Keratinocyte (primary cell): ENCODE measurements around the gene WAS. TPM values are rescaled to one million over a fixed set of nuclear protein-coding genes. Genes with fewer than 3 reads are reported as not detected.

Experiments
- DNase-seq: peaks from one replicate; pipeline ENCODE4 v3.0.0-alpha.2; 2011; ENCODE audit warnings: low read depth, missing footprints, low spot score
- FAIRE-seq: peaks from 2 replicates; lab custom pipeline; 2011; peaks lifted over from hg19 to GRCh38; lab: Jason Lieb, UNC
- H2AFZ ChIP-seq: 2 replicates; pipeline ENCODE4 v1.6.0; 2012; ENCODE audit warnings: low read length, control low read depth, inconsistent platforms; ENCODE audit not compliant: control insufficient read depth
- H3K27ac ChIP-seq: 2 replicates; pipeline ENCODE4 v1.5.1; 2011; ENCODE audit warnings: low read length; ENCODE audit not compliant: control insufficient read depth, insufficient read depth
- H3K27me3 ChIP-seq: 3 replicates; pipeline ENCODE4 v1.6.0; 2011; ENCODE audit warnings: low read length; ENCODE audit not compliant: control insufficient read depth, insufficient read depth; ENCODE audit errors: extremely low read depth
- H3K36me3 ChIP-seq, 2 experiments: 2 replicates in 1 of 2; 3 replicates in 1 of 2; pipeline ENCODE4 v1.5.1; 2011; ENCODE audit warnings: low read length in 2 of 2, mild to moderate bottlenecking in 1 of 2; ENCODE audit not compliant: control insufficient read depth in 2 of 2, insufficient read depth in 2 of 2; ENCODE audit errors: extremely low read depth in 1 of 2
- H3K4me1 ChIP-seq: 3 replicates; pipeline ENCODE4 v1.5.1; 2011; ENCODE audit warnings: low read length; ENCODE audit not compliant: control insufficient read depth, insufficient read depth; ENCODE audit errors: extremely low read depth
- H3K4me2 ChIP-seq: 3 replicates; pipeline ENCODE4 v1.6.0; 2011; ENCODE audit warnings: low read depth, low read length; ENCODE audit not compliant: control insufficient read depth, insufficient read depth; ENCODE audit errors: extremely low read depth
- H3K4me3 ChIP-seq, 3 experiments: fragments of 200-600 bp in 1 of 3; sonication (generic) in 1 of 3; 2 replicates in 2 of 3; 3 replicates in 1 of 3; pipeline ENCODE4 v1.5.1; 2011 to 2016; ENCODE audit warnings: low read length in 3 of 3, mild to moderate bottlenecking in 3 of 3, control low read depth in 2 of 3, inconsistent platforms in 1 of 3, low read depth in 1 of 3, mixed read lengths in 1 of 3, mixed run types in 1 of 3, moderate library complexity in 1 of 3; ENCODE audit not compliant: control insufficient read depth in 2 of 3, insufficient read depth in 2 of 3; ENCODE audit errors: extremely low read depth in 1 of 3
- H3K79me2 ChIP-seq: 2 replicates; pipeline ENCODE4 v1.6.0; 2012; ENCODE audit warnings: low read length; ENCODE audit not compliant: control insufficient read depth, insufficient read depth
- H3K9ac ChIP-seq: 3 replicates; pipeline ENCODE4 v1.6.0; 2011; ENCODE audit warnings: low read length; ENCODE audit not compliant: control insufficient read depth, insufficient read depth; ENCODE audit errors: extremely low read depth
- H3K9me1 ChIP-seq: 3 replicates; pipeline ENCODE4 v1.6.0; 2011; ENCODE audit warnings: low read length; ENCODE audit not compliant: control insufficient read depth, insufficient read depth; ENCODE audit errors: extremely low read depth
- H3K9me3 ChIP-seq: 2 replicates; pipeline ENCODE4 v1.5.1; 2012; ENCODE audit warnings: low read depth, low read length; ENCODE audit not compliant: control insufficient read depth
- H4K20me1 ChIP-seq: 3 replicates; pipeline ENCODE4 v1.6.0; 2011; ENCODE audit warnings: low read length; ENCODE audit not compliant: control insufficient read depth, insufficient read depth; ENCODE audit errors: extremely low read depth
- CTCF ChIP-seq, 3 experiments: IDR thresholded peaks in 1 of 3; conservative IDR thresholded peaks in 1 of 3; optimal IDR thresholded peaks in 1 of 3; 2 replicates in 2 of 3; 3 replicates in 1 of 3; pipeline versions ENCODE3 to v1.5.1; 2011; ENCODE audit warnings: low read length in 3 of 3, mild to moderate bottlenecking in 3 of 3, moderate library complexity in 2 of 3, control low read depth in 1 of 3, inconsistent platforms in 1 of 3; ENCODE audit not compliant: insufficient read depth in 2 of 3; ENCODE audit errors: extremely low read depth in 1 of 3
- EZH2 ChIP-seq: IDR thresholded peaks from one replicate; pipeline ENCODE4 v1.6.1; 2012; ENCODE audit warnings: inconsistent platforms, mild to moderate bottlenecking, low read length, moderate library complexity
- dilution Hi-C: fragments of 300-500 bp; cut with MboI; formaldehyde crosslinking; loops from one replicate; pipeline ENCODE4 v1.7.0; 2020; ENCODE audit warnings: low sequenced_read_pairs; ENCODE audit not compliant: extremely low pct_ligation_motif_present
- polyA plus RNA-seq, 5 experiments: library from polyadenylated mRNA; depleted of rRNA in 3 of 5; stranded (reverse) in 3 of 5; stranded (forward) in 1 of 5; unstranded in 1 of 5; fragments of >200 nt; gene quantifications; 1 replicate in 1 of 5; 2 replicates in 3 of 5; 3 replicates in 1 of 5; pipeline versions ENCODE4 v1.2.1 to v1.2.3, GENCODE V29; 2011 to 2012; ENCODE audit warnings: missing spikeins in 2 of 5, low read depth in 1 of 5, low replicate concordance in 1 of 5

Gene WAS
- polyA plus RNA-seq, 1 donor (not counting 4 experiments of a cell fraction or from before 2014, with no cell fraction given): 0.07 TPM

DNA sequence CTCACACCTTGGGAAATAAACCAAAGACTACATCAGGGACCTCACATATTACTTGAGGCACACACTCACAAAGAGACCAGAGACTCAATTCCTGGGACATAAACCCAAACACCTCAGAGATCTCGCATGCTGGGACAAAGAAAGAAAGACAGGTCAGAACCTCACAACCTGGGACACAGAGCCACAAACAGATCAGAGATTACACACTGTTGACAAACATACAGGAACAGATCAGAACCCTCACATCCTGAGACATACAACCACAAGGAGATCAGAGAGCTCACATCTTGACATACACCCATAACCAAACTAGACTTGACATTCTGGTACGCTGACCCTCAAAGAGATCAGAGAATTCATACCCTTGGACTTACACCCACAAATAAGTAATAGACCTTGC is 30.2 kb downstream of the WAS start:
- H3K9me3 ChIP-seq: no peaks in the 10 kb centered on the region
- dilution Hi-C loops: no loop called here
- no peaks in the 10 kb centered on the region for H3K9me1 ChIP-seq
- H3K36me3 ChIP-seq: no peaks in the 10 kb centered on the region
- DNase-seq (no peak), FAIRE-seq (no peak)
- H3K27me3 ChIP-seq: no peaks in the 10 kb centered on the region
- no peak overlapping the region for H3K4me3 ChIP-seq
- no peaks in the 10 kb centered on the region for H3K79me2 ChIP-seq
- H3K4me1 ChIP-seq: no peaks in the 10 kb centered on the region
- H3K27ac ChIP-seq: no peak overlapping the region
- no peak for TF ChIP-seq EZH2
- no peak overlapping the region for H3K4me2 ChIP-seq
- H2AFZ ChIP-seq: no peak overlapping the region
- H4K20me1 ChIP-seq: no peaks in the 10 kb centered on the region
- H3K9ac ChIP-seq: no peak overlapping the region

DNA sequence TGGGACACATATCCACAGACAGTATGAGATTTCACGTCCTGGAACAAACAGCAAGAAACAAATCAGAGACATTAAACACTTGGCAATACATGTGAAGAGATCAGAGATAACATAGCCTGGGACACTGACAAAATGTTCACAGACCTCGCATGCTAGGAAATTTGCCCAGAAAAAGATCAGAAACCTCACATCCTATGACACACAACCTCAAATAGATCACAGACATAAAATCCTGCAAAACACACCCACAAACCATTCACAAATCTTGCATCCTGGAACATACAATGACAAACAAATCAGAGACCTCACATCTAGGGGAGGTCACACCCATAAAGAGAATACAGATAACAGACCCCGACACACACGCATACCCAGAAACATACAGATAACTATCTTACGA is 31.0 kb downstream of the WAS start:
- H3K4me2 ChIP-seq: no peak overlapping the region
- no peaks in the 10 kb centered on the region for H3K27me3 ChIP-seq
- H2AFZ ChIP-seq: no peak overlapping the region
- H3K79me2 ChIP-seq: no peaks in the 10 kb centered on the region
- no peaks in the 10 kb centered on the region for H3K9me1 ChIP-seq
- no peaks in the 10 kb centered on the region for H3K4me1 ChIP-seq
- no peak for TF ChIP-seq EZH2
- no peak for TF ChIP-seq CTCF (optimal IDR thresholded peaks at IDR 0.05 in 1 of 3, IDR thresholded peaks at IDR 0.05 in 1 of 3, conservative IDR thresholded peaks at IDR 0.05 in 1 of 3; ENCODE audit: extremely low read depth in 1 of 3, insufficient read depth in 2 of 3, low read length in 3 of 3)
- no peak overlapping the region for H3K9ac ChIP-seq
- H3K27ac ChIP-seq: no peak overlapping the region
- H3K9me3 ChIP-seq: no peaks in the 10 kb centered on the region
- no peak for DNase-seq
- H3K36me3 ChIP-seq: no peaks in the 10 kb centered on the region
- no peaks in the 10 kb centered on the region for H4K20me1 ChIP-seq
- FAIRE-seq: no peak
- no peak overlapping the region for H3K4me3 ChIP-seq
- dilution Hi-C loops: no loop called here

GRCh38 chrX:48715072-48715471 is 31.5 kb downstream of the WAS start:
- Histone ChIP-seq H3K9ac (no peak overlapping the region), H3K4me3 (no peak overlapping the region), H2AFZ (no peak overlapping the region), H3K27me3 (no peaks in the 10 kb centered on the region), H3K79me2 (no peaks in the 10 kb centered on the region), H3K9me1 (no peaks in the 10 kb centered on the region), H3K9me3 (no peaks in the 10 kb centered on the region), H4K20me1 (no peaks in the 10 kb centered on the region), H3K4me1 (no peaks in the 10 kb centered on the region), H3K36me3 (no peaks in the 10 kb centered on the region), H3K4me2 (no peak overlapping the region), H3K27ac (no peak overlapping the region)
- TF ChIP-seq EZH2: no peak
- TF ChIP-seq CTCF (optimal IDR thresholded peaks at IDR 0.05 in 1 of 3, IDR thresholded peaks at IDR 0.05 in 1 of 3, conservative IDR thresholded peaks at IDR 0.05 in 1 of 3; ENCODE audit: extremely low read depth in 1 of 3, insufficient read depth in 2 of 3, low read length in 3 of 3): no peak
- FAIRE-seq (no peak), DNase-seq (no peak)
- dilution Hi-C loops: no loop called here
